NB4 (cell line): ENCODE measurements around the gene IL3.
A peak's percentile ranks its signal among the peaks of the same experiment; 100 is the strongest.

Experiments used
- DNase-seq: peaks from one replicate; pipeline ENCODE4 v3.0.0; 2010; ENCODE audit warnings: low read depth
- H3K4me3 ChIP-seq: one replicate; pipeline ENCODE4 v1.5.1; 2011; ENCODE audit warnings: mild to moderate bottlenecking, low read depth, low read length, moderate library complexity
- CTCF ChIP-seq: IDR thresholded peaks from one replicate; pipeline ENCODE4 v1.5.1; 2012; ENCODE audit warnings: low read depth, low read length
- MYC ChIP-seq: IDR thresholded peaks from 2 replicates; pipeline ENCODE4 v1.6.1; 2011; ENCODE audit warnings: low read depth, low read length
- POLR2A ChIP-seq: IDR thresholded peaks from 2 replicates; pipeline ENCODE4 v1.6.1; 2011; ENCODE audit warnings: mild to moderate bottlenecking; ENCODE audit not compliant: insufficient read length; ENCODE audit errors: extremely low read depth
- TF ChIP-seq, protein P1 (sequence below): IDR thresholded peaks from 2 replicates; pipeline ENCODE4 v1.6.1; 2011; ENCODE audit warnings: low read depth, low read length

IL3 gene

DNA sequence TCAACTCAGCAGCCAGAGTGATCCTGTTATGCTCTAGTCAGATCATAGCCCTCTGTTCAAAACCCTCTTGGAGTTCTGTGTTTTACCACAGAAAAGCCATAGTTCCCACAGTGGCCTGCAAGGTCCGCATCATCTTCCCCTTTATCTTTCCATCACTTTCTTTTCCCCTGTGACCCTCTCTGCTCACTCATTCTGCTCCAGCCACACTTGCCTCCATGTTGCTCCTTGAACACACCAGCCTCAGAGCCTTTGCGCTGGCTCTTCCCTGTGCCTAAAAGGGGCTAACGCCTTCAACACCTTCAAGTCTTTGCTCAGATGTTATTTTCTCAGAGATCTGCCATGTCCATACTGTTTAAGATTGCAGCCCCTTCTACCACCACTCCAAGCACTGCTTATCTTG is 39.5 kb downstream of the IL3 start:
- H3K4me3 ChIP-seq, result no peak overlapping the region
- TF ChIP-seq CTCF (no peak), MYC (no peak), POLR2A (no peak)
- TF ChIP-seq, protein P1, sequence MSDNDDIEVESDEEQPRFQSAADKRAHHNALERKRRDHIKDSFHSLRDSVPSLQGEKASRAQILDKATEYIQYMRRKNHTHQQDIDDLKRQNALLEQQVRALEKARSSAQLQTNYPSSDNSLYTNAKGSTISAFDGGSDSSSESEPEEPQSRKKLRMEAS, result no peak
- no peak for DNase-seq

DNA sequence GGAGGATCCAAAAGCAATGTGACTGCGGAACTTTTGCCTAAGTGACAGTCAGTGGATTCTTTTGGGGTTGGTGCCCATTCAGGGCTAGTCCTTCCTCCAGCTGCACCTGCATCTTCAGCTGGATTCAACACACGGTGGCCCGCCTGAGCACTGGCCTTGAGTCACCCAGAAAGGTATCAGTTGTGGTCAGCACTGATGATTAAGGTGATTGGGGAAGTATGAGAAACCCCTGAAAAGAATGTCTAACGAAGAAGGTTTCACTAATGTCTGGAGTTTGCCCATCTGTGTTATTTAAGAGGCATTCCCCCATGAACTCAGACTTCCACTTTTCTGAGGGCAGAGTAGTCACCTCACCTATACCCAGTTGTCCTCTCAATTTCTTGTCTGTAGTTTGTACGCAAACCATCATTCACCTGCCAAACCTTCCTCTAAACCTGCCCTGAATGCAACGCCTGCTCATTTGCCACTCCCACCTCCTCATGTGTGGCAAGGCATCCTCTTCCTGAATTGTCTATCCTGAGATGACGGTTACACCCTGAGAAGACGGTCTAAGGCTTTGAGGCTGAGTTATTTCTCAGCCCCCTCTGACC is 40.3 kb downstream of the IL3 start:
- no peak for DNase-seq
- TF ChIP-seq CTCF, result no peak
- no peak for TF ChIP-seq POLR2A
- TF ChIP-seq, protein P1, result no peak
- no peak for TF ChIP-seq MYC
- no peak overlapping the region for H3K4me3 ChIP-seq

GRCh38 chr5:132101385-132101880 is 41.0 kb downstream of the IL3 start:
- TF ChIP-seq MYC (no peak), POLR2A (no peak), CTCF (no peak)
- TF ChIP-seq, protein P1, result no peak
- no peak overlapping the region for H3K4me3 ChIP-seq
- no peak for DNase-seq

DNA sequence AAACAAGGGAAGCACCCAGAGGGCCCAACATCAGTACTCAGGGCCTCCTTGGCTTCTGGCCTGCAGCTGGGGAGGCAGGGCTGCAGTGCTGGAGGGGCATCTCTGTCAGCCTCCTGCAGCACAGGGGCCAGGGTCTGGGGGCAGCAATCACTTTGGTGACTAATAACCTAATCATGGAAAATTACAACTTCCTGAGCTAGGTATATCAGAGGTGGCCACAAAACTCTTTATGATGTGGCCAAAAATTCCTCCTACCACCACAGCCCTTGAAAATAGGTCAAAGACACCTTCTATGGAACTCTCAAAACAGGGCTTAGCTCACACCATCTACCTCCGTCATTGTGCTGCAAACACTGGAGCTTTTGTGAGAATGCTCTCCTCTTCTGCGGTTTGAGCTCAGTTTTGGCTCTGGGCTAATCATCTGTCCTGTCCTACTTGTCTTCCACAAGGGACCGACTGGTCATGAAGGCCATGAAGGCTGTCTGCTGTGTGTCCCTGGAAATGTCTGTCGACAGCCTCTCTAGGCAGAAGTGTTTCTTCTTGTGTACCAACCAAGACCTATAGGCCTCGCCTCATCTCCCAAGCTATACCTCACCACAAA is 41.7 kb downstream of the IL3 start:
- TF ChIP-seq, protein P1, result no peak
- no peak for TF ChIP-seq POLR2A
- no peak for DNase-seq
- no peak overlapping the region for H3K4me3 ChIP-seq

GRCh38 chr5:132102944-132103331 is 42.5 kb downstream of the IL3 start:
- TF ChIP-seq POLR2A (no peak), MYC (no peak), CTCF (no peak)
- TF ChIP-seq, protein P1, result no peak
- H3K4me3 ChIP-seq, result no peak overlapping the region
- no peak for DNase-seq

GRCh38 chr5:132103332-132103951 is 43.0 kb downstream of the IL3 start:
- H3K4me3 ChIP-seq, result no peak overlapping the region
- TF ChIP-seq CTCF, result no peak
- TF ChIP-seq POLR2A, result no peak
- TF ChIP-seq MYC, result no peak
- TF ChIP-seq, protein P1, result no peak
- peak; percentile 72 for DNase-seq
